ENCODE measurements around the gene ABI2. TPM values are rescaled to one million over a fixed set of nuclear protein-coding genes. Genes with fewer than 3 reads are reported as not detected.

The ABI2 gene
- total RNA-seq, 4 donors from 2014 or later, result 10.1 to 28.4 (median 22.0) TPM

GRCh38 chr2:203431391-203432185, 103.4 kb downstream of the ABI2 start:
- 82% methylated on average over 5 of the region's 5 CpGs for WGBS
- no peak for DNase-seq (ENCODE audit: low spot score in 2 of 2)
- Histone ChIP-seq H3K36me3 (peaks cover 3% of the 10 kb centered on the region), H3K27ac (no peak overlapping the region), H3K4me3 (no peak overlapping the region), H3K27me3 (no peaks in the 10 kb centered on the region), H3K9me3 (no peaks in the 10 kb centered on the region), H3K4me1 (peaks cover 4% of the 10 kb centered on the region)
- TF ChIP-seq, protein P1, sequence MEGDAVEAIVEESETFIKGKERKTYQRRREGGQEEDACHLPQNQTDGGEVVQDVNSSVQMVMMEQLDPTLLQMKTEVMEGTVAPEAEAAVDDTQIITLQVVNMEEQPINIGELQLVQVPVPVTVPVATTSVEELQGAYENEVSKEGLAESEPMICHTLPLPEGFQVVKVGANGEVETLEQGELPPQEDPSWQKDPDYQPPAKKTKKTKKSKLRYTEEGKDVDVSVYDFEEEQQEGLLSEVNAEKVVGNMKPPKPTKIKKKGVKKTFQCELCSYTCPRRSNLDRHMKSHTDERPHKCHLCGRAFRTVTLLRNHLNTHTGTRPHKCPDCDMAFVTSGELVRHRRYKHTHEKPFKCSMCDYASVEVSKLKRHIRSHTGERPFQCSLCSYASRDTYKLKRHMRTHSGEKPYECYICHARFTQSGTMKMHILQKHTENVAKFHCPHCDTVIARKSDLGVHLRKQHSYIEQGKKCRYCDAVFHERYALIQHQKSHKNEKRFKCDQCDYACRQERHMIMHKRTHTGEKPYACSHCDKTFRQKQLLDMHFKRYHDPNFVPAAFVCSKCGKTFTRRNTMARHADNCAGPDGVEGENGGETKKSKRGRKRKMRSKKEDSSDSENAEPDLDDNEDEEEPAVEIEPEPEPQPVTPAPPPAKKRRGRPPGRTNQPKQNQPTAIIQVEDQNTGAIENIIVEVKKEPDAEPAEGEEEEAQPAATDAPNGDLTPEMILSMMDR (IDR thresholded peaks at IDR 0.05), result no peak
- TF ChIP-seq EP300 (IDR thresholded peaks at IDR 0.05) (no peak), POLR2A (IDR thresholded peaks at IDR 0.05) (no peak), POLR2AphosphoS5 (IDR thresholded peaks at IDR 0.05) (no peak)

DNA sequence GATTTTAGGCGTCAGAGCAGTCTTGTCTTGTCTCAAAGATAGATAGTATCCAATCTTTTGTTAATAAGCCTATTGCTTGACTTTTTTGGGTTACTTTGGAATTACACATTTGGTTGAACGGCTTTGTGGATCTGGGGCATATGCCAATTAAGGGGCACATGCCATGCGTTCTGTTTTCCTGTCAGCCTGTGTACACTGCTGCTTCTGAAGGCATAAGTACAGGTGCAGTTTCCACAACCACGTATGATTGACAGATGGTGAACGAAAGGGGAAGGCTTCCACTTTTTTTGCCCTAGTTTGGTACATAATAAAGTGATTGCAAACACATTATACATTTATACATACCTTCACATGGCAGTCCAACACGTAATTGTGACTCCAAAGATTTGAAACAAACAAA, 104.6 kb downstream of the ABI2 start:
- H3K36me3 ChIP-seq, result peaks cover 7% of the 10 kb centered on the region
- no peaks in the 10 kb centered on the region for H3K9me3 ChIP-seq
- TF ChIP-seq POLR2A (IDR thresholded peaks at IDR 0.05), result no peak
- TF ChIP-seq POLR2AphosphoS5 (IDR thresholded peaks at IDR 0.05), result no peak
- TF ChIP-seq, protein P1 (IDR thresholded peaks at IDR 0.05), result no peak
- TF ChIP-seq EP300 (IDR thresholded peaks at IDR 0.05), result no peak
- no peak overlapping the region for H3K4me3 ChIP-seq
- no peaks in the 10 kb centered on the region for H3K4me1 ChIP-seq
- DNase-seq (ENCODE audit: low spot score in 2 of 2), result no peak
- 83% methylated on average over 6 of the region's 6 CpGs for WGBS
- H3K27ac ChIP-seq, result no peak overlapping the region
- no peaks in the 10 kb centered on the region for H3K27me3 ChIP-seq

DNA sequence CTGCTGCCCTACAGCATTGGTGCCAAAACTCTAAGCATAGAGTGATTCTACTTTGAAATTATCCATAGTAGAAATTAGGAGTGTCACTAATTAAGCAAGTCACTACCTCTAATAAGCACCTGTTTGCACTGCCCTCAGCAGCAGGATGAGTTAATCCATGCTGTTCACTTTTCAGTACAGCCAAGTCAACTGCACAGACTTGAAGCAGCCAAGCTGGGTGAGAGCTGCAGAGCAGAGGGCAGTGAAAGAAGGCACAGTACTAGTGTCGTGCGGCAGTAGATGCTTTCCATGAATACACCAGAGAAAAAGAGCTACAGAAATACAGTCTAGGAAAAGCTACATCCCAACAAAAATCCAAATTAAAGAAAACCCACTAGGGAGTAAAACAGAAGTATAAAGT, 108.3 kb downstream of the ABI2 start:
- peaks cover 39% of the 10 kb centered on the region for H3K36me3 ChIP-seq
- WGBS, result 92% methylated on average over 2 of the region's 2 CpGs
- no peak overlapping the region for H3K4me3 ChIP-seq
- H3K4me1 ChIP-seq, result no peaks in the 10 kb centered on the region
- H3K27ac ChIP-seq, result no peak overlapping the region
- TF ChIP-seq, protein P1 (IDR thresholded peaks at IDR 0.05), result no peak
- TF ChIP-seq POLR2AphosphoS5 (IDR thresholded peaks at IDR 0.05) (no peak), EP300 (IDR thresholded peaks at IDR 0.05) (no peak), POLR2A (IDR thresholded peaks at IDR 0.05) (no peak)
- DNase-seq (ENCODE audit: low spot score in 2 of 2), result no peak
- no peaks in the 10 kb centered on the region for H3K9me3 ChIP-seq
- H3K27me3 ChIP-seq, result no peaks in the 10 kb centered on the region

GRCh38 chr2:203437511-203437910, 109.3 kb downstream of the ABI2 start:
- Histone ChIP-seq H3K27ac (no peak overlapping the region), H3K9me3 (no peaks in the 10 kb centered on the region), H3K4me3 (no peak overlapping the region), H3K4me1 (no peaks in the 10 kb centered on the region), H3K27me3 (no peaks in the 10 kb centered on the region), H3K36me3 (peaks cover 49% of the 10 kb centered on the region)
- WGBS, result 92% methylated on average over 4 of the region's 4 CpGs
- no peak for TF ChIP-seq POLR2AphosphoS5 (IDR thresholded peaks at IDR 0.05)
- TF ChIP-seq, protein P1 (IDR thresholded peaks at IDR 0.05), result no peak
- DNase-seq (ENCODE audit: low spot score in 2 of 2), result no peak

GRCh38 chr2:203438528-203438927, 110.3 kb downstream of the ABI2 start:
- DNase-seq (ENCODE audit: low spot score in 2 of 2), result no peak
- Histone ChIP-seq H3K4me1 (no peaks in the 10 kb centered on the region), H3K36me3 (peaks cover 59% of the 10 kb centered on the region), H3K9me3 (no peaks in the 10 kb centered on the region), H3K4me3 (no peak overlapping the region), H3K27me3 (no peaks in the 10 kb centered on the region), H3K27ac (no peak overlapping the region)
- TF ChIP-seq POLR2A (IDR thresholded peaks at IDR 0.05) (no peak), POLR2AphosphoS5 (IDR thresholded peaks at IDR 0.05) (no peak), EP300 (IDR thresholded peaks at IDR 0.05) (no peak)
- TF ChIP-seq, protein P1 (IDR thresholded peaks at IDR 0.05), result no peak
- 86% methylated on average over 2 of the region's 2 CpGs for WGBS
